HG03060 (cell line): ENCODE data around the gene CNKSR1.
"Not testable (repeated sequence)": the region's sequence is repeated elsewhere in the genome, so short reads cannot be mapped to it uniquely, and the experiment has no call there.

ENCODE experiments used
- ATAC-seq: cut with Tn5 transposase; IDR thresholded peaks from one replicate; pipeline ENCODE4 v1.9.1; 2021; ENCODE audit warnings: low read depth, moderate number of reproducible peaks; ENCODE audit not compliant: unreplicated experiment

CNKSR1 gene

GRCh38 chr1:26220199-26220912 is 43.1 kb downstream of the CNKSR1 start:
- ATAC-seq, result no peak

GRCh38 chr1:26221094-26221493 is 43.8 kb downstream of the CNKSR1 start:
- no peak for ATAC-seq

GRCh38 chr1:26224606-26225005 is 47.3 kb downstream of the CNKSR1 start:
- no peak for ATAC-seq

- no peak for ATAC-seq
Measured at GRCh38 chr1:26225033-26225831, 47.9 kb downstream of the CNKSR1 start.

- not testable (repeated sequence) for ATAC-seq
Measured at GRCh38 chr1:26230682-26231081, 53.4 kb downstream of the CNKSR1 start.

GRCh38 chr1:26233903-26234643 is 56.8 kb downstream of the CNKSR1 start, which contains the start of gene CEP85:
CEP85 (plus strand) TSS chr1:26234200; CDS start chr1:26239784, 5,584 bp downstream.
- peak; percentile 78 for ATAC-seq

- ATAC-seq, result peak; percentile 4
Measured at GRCh38 chr1:26234644-26235370, 57.5 kb downstream of the CNKSR1 start.

GRCh38 chr1:26237230-26237966 is 60.1 kb downstream of the CNKSR1 start:
- no peak for ATAC-seq
